CD4-positive, CD25-positive, alpha-beta regulatory T cell (primary cell): ENCODE measurements around the gene UMPS. TPM values are rescaled to one million over a fixed set of nuclear protein-coding genes. Genes with fewer than 3 reads are reported as not detected.
"Not testable (repeated sequence)": the region's sequence is repeated elsewhere in the genome, so short reads cannot be mapped to it uniquely, and the experiment has no call there.

Source experiments
- ATAC-seq, 2 donors: fragments of 150-1000 bp; cut with Tn5 transposase; one replicate each; pipeline ENCODE4 v1.10.0; 2021; ENCODE audit warnings: low read depth in 2 of 2, moderate number of reproducible peaks in 2 of 2, moderate library complexity in 1 of 2
- DNase-seq, 3 donors: peaks; one replicate each; pipeline versions ENCODE4 v3.0.0 to v3.0.0-alpha.2; 2012 to 2022; ENCODE audit warnings: mixed read lengths in 1 of 3
- H3K27ac ChIP-seq: one replicate; pipeline ENCODE4 v1.7.0; 2013; ENCODE audit warnings: mild to moderate bottlenecking, low read length; ENCODE audit not compliant: insufficient read depth, poor library complexity, severe bottlenecking
- H3K27me3 ChIP-seq: one replicate; pipeline ENCODE4 v1.7.0; 2013; ENCODE audit warnings: low read length; ENCODE audit not compliant: control insufficient read depth, insufficient read depth
- H3K36me3 ChIP-seq: one replicate; pipeline ENCODE4 v1.7.0; 2013; ENCODE audit warnings: mild to moderate bottlenecking, low read length, moderate library complexity; ENCODE audit not compliant: control insufficient read depth, insufficient read depth
- H3K4me1 ChIP-seq: 2 replicates; pipeline ENCODE4 v1.7.0; 2013; ENCODE audit warnings: mild to moderate bottlenecking, low read length; ENCODE audit not compliant: insufficient read depth, control insufficient read depth, poor library complexity, severe bottlenecking
- H3K4me3 ChIP-seq: one replicate; pipeline ENCODE4 v1.7.0; 2013; ENCODE audit warnings: low read depth, mild to moderate bottlenecking, low read length, moderate library complexity
- H3K9me3 ChIP-seq, 2 experiments: 1 replicate in 1 of 2; 2 replicates in 1 of 2; pipeline ENCODE4 v1.7.0; 2013; ENCODE audit warnings: low read length in 2 of 2, mild to moderate bottlenecking in 1 of 2, moderate library complexity in 1 of 2; ENCODE audit not compliant: control insufficient read depth in 2 of 2
- H3K27ac Mint-ChIP-seq, 3 donors: one replicate each; pipeline ENCODE4 v1.8.0; 2020 to 2022; ENCODE audit warnings: mild to moderate bottlenecking in 3 of 3, mixed read lengths in 3 of 3, moderate library complexity in 2 of 3
- H3K27me3 Mint-ChIP-seq: one replicate; pipeline ENCODE4 v1.8.0; 2022; ENCODE audit warnings: mild to moderate bottlenecking, mixed read lengths
- H3K36me3 Mint-ChIP-seq: one replicate; pipeline ENCODE4 v1.8.0; 2020; ENCODE audit warnings: mixed read lengths
- H3K4me1 Mint-ChIP-seq, 4 donors: one replicate each; pipeline ENCODE4 v1.8.0; 2020 to 2022; ENCODE audit warnings: mixed read lengths in 4 of 4, mild to moderate bottlenecking in 1 of 4
- H3K4me3 Mint-ChIP-seq, 4 donors: one replicate each; pipeline ENCODE4 v1.8.0; 2020 to 2022; ENCODE audit warnings: mild to moderate bottlenecking in 4 of 4, mixed read lengths in 4 of 4, moderate library complexity in 3 of 4
- H3K9me3 Mint-ChIP-seq, 7 donors: one replicate each; pipeline ENCODE4 v1.8.0; 2020 to 2022; ENCODE audit warnings: mixed read lengths in 7 of 7, mild to moderate bottlenecking in 3 of 7, moderate library complexity in 2 of 7
- polyA plus RNA-seq, 4 donors: library from polyadenylated mRNA; unstranded; fragments of 300-500 nt; fragmentation: Illumina TruSeq; gene quantifications; one replicate each; pipeline ENCODE4 v1.2.3, GENCODE V29; 2021
- total RNA-seq: library from RNA; stranded (reverse); gene quantifications from one replicate; pipeline ENCODE4 v1.2.3, GENCODE V29; 2022

UMPS gene
- total and polyA plus RNA-seq, 5 donors from 2014 or later: 11.7 to 36.1 (median 23.3) TPM

GRCh38 chr3:124699051-124699450 lies 31.2 kb upstream of the UMPS start:
- Histone ChIP-seq H3K4me1 (no peaks in the 10 kb centered on the region), H3K36me3 (no peaks in the 10 kb centered on the region), H3K27me3 (peaks cover 4% of the 10 kb centered on the region), H3K4me3 (no peak overlapping the region), H3K9me3 (no peaks in the 10 kb centered on the region), H3K27ac (no peak overlapping the region)
- peaks cover 16% of the 10 kb centered on the region for H3K36me3 Mint-ChIP-seq
- H3K27me3 Mint-ChIP-seq: peaks cover 22% of the 10 kb centered on the region
- ATAC-seq (no peak), DNase-seq (no peak)
- H3K9me3 Mint-ChIP-seq: no peaks in the 10 kb centered on the region
- H3K4me1 Mint-ChIP-seq: no peaks in the 10 kb centered on the region
- H3K4me3 Mint-ChIP-seq: no peak overlapping the region
- H3K27ac Mint-ChIP-seq: no peak overlapping the region

GRCh38 chr3:124699686-124700396 lies 30.4 kb upstream of the UMPS start:
- H3K4me1 ChIP-seq: no peaks in the 10 kb centered on the region
- Mint-ChIP-seq H3K27me3 (peaks cover 22% of the 10 kb centered on the region), H3K9me3 (no peaks in the 10 kb centered on the region), H3K4me3 (no peak overlapping the region), H3K27ac (no peak overlapping the region), H3K36me3 (peaks cover 12% of the 10 kb centered on the region), H3K4me1 (no peaks in the 10 kb centered on the region)
- no peaks in the 10 kb centered on the region for H3K9me3 ChIP-seq
- ATAC-seq (no peak), DNase-seq (no peak)
- H3K27ac ChIP-seq: no peak overlapping the region
- H3K4me3 ChIP-seq: no peak overlapping the region
- no peaks in the 10 kb centered on the region for H3K36me3 ChIP-seq
- peaks cover 4% of the 10 kb centered on the region for H3K27me3 ChIP-seq

GRCh38 chr3:124700880-124701684 lies 29.2 kb upstream of the UMPS start:
- no peak overlapping the region for H3K27ac Mint-ChIP-seq
- H3K36me3 Mint-ChIP-seq: peaks cover 11% of the 10 kb centered on the region
- H3K27me3 ChIP-seq: peaks cover 7% of the 10 kb centered on the region
- no peak overlapping the region for H3K4me3 ChIP-seq
- H3K4me1 Mint-ChIP-seq: no peaks in the 10 kb centered on the region
- ATAC-seq (no peak), DNase-seq (no peak)
- no peaks in the 10 kb centered on the region for H3K36me3 ChIP-seq
- H3K4me3 Mint-ChIP-seq: no peak overlapping the region
- no peaks in the 10 kb centered on the region for H3K9me3 Mint-ChIP-seq
- H3K27me3 Mint-ChIP-seq: peaks cover 22% of the 10 kb centered on the region
- no peak overlapping the region for H3K27ac ChIP-seq
- no peaks in the 10 kb centered on the region for H3K9me3 ChIP-seq
- H3K4me1 ChIP-seq: no peaks in the 10 kb centered on the region

GRCh38 chr3:124701687-124702086 lies 28.6 kb upstream of the UMPS start:
- no peaks in the 10 kb centered on the region for H3K4me1 Mint-ChIP-seq
- H3K4me3 Mint-ChIP-seq: peak overlapping the region in 1 of 4 donors; percentile 84
- H3K9me3 Mint-ChIP-seq: no peaks in the 10 kb centered on the region
- peaks cover 9% of the 10 kb centered on the region for H3K27me3 ChIP-seq
- H3K27ac Mint-ChIP-seq: no peak overlapping the region
- DNase-seq (no peak), ATAC-seq (no peak)
- no peak overlapping the region for H3K4me3 ChIP-seq
- H3K27ac ChIP-seq: no peak overlapping the region
- H3K27me3 Mint-ChIP-seq: peaks cover 22% of the 10 kb centered on the region
- H3K36me3 Mint-ChIP-seq: peaks cover 10% of the 10 kb centered on the region
- H3K4me1 ChIP-seq: no peaks in the 10 kb centered on the region
- H3K36me3 ChIP-seq: no peaks in the 10 kb centered on the region
- no peaks in the 10 kb centered on the region for H3K9me3 ChIP-seq

GRCh38 chr3:124702950-124703349 lies 27.3 kb upstream of the UMPS start:
- ATAC-seq: no peak
- H3K27ac Mint-ChIP-seq: no peak overlapping the region
- Histone ChIP-seq H3K27ac (no peak overlapping the region), H3K4me1 (no peaks in the 10 kb centered on the region), H3K4me3 (no peak overlapping the region), H3K9me3 (no peaks in the 10 kb centered on the region), H3K27me3 (peaks cover 10% of the 10 kb centered on the region), H3K36me3 (no peaks in the 10 kb centered on the region)
- H3K4me3 Mint-ChIP-seq: no peak overlapping the region
- H3K36me3 Mint-ChIP-seq: peaks cover 15% of the 10 kb centered on the region
- DNase-seq: no peak
- peaks cover 0 to 3% (median 0%) of the 10 kb centered on the region in 7 donors for H3K9me3 Mint-ChIP-seq
- peaks cover 29% of the 10 kb centered on the region for H3K27me3 Mint-ChIP-seq
- H3K4me1 Mint-ChIP-seq: no peaks in the 10 kb centered on the region

GRCh38 chr3:124705552-124705951 lies 24.7 kb upstream of the UMPS start:
- H3K4me3 Mint-ChIP-seq: no peak overlapping the region
- Histone ChIP-seq H3K27me3 (peaks cover 13% of the 10 kb centered on the region), H3K36me3 (no peaks in the 10 kb centered on the region), H3K4me3 (no peak overlapping the region), H3K4me1 (no peaks in the 10 kb centered on the region), H3K27ac (no peak overlapping the region), H3K9me3 (no peaks in the 10 kb centered on the region)
- H3K27ac Mint-ChIP-seq: no peak overlapping the region
- H3K4me1 Mint-ChIP-seq: no peaks in the 10 kb centered on the region
- no peak for DNase-seq
- no peak for ATAC-seq
- peaks cover 39% of the 10 kb centered on the region for H3K27me3 Mint-ChIP-seq
- H3K36me3 Mint-ChIP-seq: peaks cover 16% of the 10 kb centered on the region
- H3K9me3 Mint-ChIP-seq: peaks cover 0 to 5% (median 0%) of the 10 kb centered on the region in 7 donors

- not testable (repeated sequence) for H3K9me3 Mint-ChIP-seq, ATAC-seq, H3K4me3 ChIP-seq, H3K36me3 ChIP-seq, DNase-seq, H3K4me1 Mint-ChIP-seq, H3K4me1 ChIP-seq, H3K27ac ChIP-seq, H3K4me3 Mint-ChIP-seq, H3K27ac Mint-ChIP-seq, H3K9me3 ChIP-seq
- Mint-ChIP-seq H3K27me3 (peaks cover 29% of the 10 kb centered on the region), H3K36me3 (peaks cover 16% of the 10 kb centered on the region)
- H3K27me3 ChIP-seq: peaks cover 15% of the 10 kb centered on the region
Observed at GRCh38 chr3:124707223-124707622, 23.0 kb upstream of the UMPS start.
